ENCODE data around the gene DDX41. TPM values are rescaled to one million over a fixed set of nuclear protein-coding genes. Genes with fewer than 3 reads are reported as not detected.

Gene DDX41
- total RNA-seq, 4 donors from 2014 or later = 96.5 to 170 (median 130) TPM

DNA sequence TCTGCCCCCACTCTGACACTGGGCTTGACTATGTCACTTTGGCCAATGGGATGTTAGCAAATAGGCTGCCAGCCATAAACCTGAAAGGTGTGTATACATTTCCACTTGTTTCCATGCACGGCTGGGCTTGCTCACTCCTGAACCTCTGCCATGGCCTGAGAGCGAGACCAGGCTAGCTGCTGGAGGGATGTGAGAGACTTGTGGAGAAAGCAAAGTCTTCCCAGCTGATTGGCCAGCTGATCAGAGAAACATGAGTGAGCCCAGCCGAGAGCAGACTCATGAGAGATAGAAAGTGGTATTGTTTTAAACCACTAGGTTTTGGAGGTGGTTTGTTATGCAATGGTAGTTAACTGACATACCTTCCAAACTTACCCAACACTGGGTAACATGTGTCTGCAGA lies 23.7 kb upstream of the DDX41 start:
- Histone ChIP-seq H3K9me3 (no peaks in the 10 kb centered on the region), H3K4me3 (no peak overlapping the region), H3K4me1 (peaks cover 10 to 46% (median 21%) of the 10 kb centered on the region in 4 donors), H3K36me3 (peaks cover 0 to 14% (median 0%) of the 10 kb centered on the region in 4 donors), H3K27ac (no peak overlapping the region), H3K27me3 (no peaks in the 10 kb centered on the region)
- in situ Hi-C loops (cut with MboI; ENCODE audit: low pct_ligation_motif_present in 1 of 4, low pct_unique_long_range_greater_than_20kb in 1 of 4, low sequenced_read_pairs in 3 of 4) (no loop called here), intact Hi-C loops (cut with DNase I; ENCODE audit: low total_unique reads) (no loop called here)
- no peak for TF ChIP-seq POLR2AphosphoS5 (IDR thresholded peaks at IDR 0.05)
- TF ChIP-seq EP300 (IDR thresholded peaks at IDR 0.05; ENCODE audit: low read depth) = no peak
- TF ChIP-seq, protein P1, sequence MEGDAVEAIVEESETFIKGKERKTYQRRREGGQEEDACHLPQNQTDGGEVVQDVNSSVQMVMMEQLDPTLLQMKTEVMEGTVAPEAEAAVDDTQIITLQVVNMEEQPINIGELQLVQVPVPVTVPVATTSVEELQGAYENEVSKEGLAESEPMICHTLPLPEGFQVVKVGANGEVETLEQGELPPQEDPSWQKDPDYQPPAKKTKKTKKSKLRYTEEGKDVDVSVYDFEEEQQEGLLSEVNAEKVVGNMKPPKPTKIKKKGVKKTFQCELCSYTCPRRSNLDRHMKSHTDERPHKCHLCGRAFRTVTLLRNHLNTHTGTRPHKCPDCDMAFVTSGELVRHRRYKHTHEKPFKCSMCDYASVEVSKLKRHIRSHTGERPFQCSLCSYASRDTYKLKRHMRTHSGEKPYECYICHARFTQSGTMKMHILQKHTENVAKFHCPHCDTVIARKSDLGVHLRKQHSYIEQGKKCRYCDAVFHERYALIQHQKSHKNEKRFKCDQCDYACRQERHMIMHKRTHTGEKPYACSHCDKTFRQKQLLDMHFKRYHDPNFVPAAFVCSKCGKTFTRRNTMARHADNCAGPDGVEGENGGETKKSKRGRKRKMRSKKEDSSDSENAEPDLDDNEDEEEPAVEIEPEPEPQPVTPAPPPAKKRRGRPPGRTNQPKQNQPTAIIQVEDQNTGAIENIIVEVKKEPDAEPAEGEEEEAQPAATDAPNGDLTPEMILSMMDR (IDR thresholded peaks at IDR 0.05) = no peak
- no peak for TF ChIP-seq POLR2A (IDR thresholded peaks at IDR 0.05)
- 65% methylated on average over 3 of the region's 3 CpGs; no CpG with 5 or more reads in 1 of the 2 donors for WGBS, 2 donors (ENCODE audit: low coverage in 1 of 2)
- DNase-seq = no peak

DNA sequence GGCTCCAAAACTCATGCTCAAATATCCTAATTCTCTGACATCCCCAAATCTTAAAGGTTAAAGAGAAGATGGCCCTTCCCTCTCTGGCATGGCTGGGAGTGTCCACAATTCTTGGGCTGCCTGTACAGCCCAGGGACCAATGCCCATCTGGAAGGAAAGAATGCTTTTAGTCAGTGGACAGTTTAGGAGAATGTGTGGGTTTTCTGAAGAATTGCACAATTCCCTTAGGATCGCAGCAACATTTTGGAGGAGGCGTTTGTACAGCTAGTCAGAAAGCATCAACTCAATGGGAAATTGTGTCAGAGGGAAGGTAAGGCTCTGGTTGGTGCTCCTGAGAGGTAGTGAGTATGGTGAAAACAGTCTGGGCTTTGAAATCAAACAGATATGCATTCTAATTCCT lies 22.6 kb upstream of the DDX41 start:
- in situ Hi-C loops (cut with MboI; ENCODE audit: low pct_ligation_motif_present in 1 of 4, low pct_unique_long_range_greater_than_20kb in 1 of 4, low sequenced_read_pairs in 3 of 4) (no loop called here), intact Hi-C loops (cut with DNase I; ENCODE audit: low total_unique reads) (no loop called here)
- Histone ChIP-seq H3K27ac (peak overlapping the region in 1 of 4 donors; percentile 7), H3K4me1 (peaks cover 5 to 40% (median 21%) of the 10 kb centered on the region in 4 donors), H3K27me3 (no peaks in the 10 kb centered on the region), H3K9me3 (no peaks in the 10 kb centered on the region), H3K36me3 (peaks cover 0 to 17% (median 0%) of the 10 kb centered on the region in 4 donors), H3K4me3 (no peak overlapping the region)
- WGBS, 2 donors (ENCODE audit: low coverage in 1 of 2) = 80% methylated on average over 2 of the region's 2 CpGs; no CpG with 5 or more reads in 1 of the 2 donors
- DNase-seq = no peak
- TF ChIP-seq EP300 (IDR thresholded peaks at IDR 0.05; ENCODE audit: low read depth) = no peak
- no peak for TF ChIP-seq POLR2AphosphoS5 (IDR thresholded peaks at IDR 0.05)
- TF ChIP-seq, protein P1 (IDR thresholded peaks at IDR 0.05) = no peak
- TF ChIP-seq POLR2A (IDR thresholded peaks at IDR 0.05) = no peak

DNA sequence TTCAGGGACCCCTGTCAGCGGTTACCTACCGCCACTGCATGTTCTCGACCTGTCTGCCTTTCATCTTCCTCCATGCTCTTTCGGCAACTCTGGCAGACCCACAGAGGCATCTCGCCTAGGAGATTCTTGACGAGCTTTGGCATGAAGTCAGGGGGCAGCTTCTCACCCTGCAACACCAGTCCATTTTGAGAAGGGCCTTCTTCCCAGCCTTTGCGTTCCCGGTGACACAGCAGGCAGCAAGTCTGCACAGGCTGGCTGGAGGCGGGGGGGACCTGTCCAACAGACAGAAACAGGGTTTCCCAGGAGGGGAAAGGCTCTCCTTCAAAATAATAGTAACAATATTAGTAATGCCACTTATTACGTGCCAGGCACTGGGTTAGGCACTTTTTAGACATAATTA lies 22.1 kb upstream of the DDX41 start:
- Histone ChIP-seq H3K36me3 (peaks cover 0 to 22% (median 0%) of the 10 kb centered on the region in 4 donors), H3K27me3 (no peaks in the 10 kb centered on the region), H3K9me3 (no peaks in the 10 kb centered on the region), H3K4me1 (peaks cover 5 to 40% (median 21%) of the 10 kb centered on the region in 4 donors), H3K27ac (peak overlapping the region; percentile 45 to 65 (median 54)), H3K4me3 (no peak overlapping the region)
- intact Hi-C loops (cut with DNase I; ENCODE audit: low total_unique reads) = no loop called here
- 67 to 92% methylated on average over 1 to 10 of the region's 10 CpGs for WGBS, 2 donors (ENCODE audit: low coverage in 1 of 2)
- in situ Hi-C loops (cut with MboI; ENCODE audit: low pct_ligation_motif_present in 1 of 4, low pct_unique_long_range_greater_than_20kb in 1 of 4, low sequenced_read_pairs in 3 of 4) = no loop called here
- no peak for DNase-seq
- TF ChIP-seq EP300 (IDR thresholded peaks at IDR 0.05; ENCODE audit: low read depth) (no peak), POLR2A (IDR thresholded peaks at IDR 0.05) (no peak), POLR2AphosphoS5 (IDR thresholded peaks at IDR 0.05) (no peak)
- TF ChIP-seq, protein P1 (IDR thresholded peaks at IDR 0.05) = no peak

DNA sequence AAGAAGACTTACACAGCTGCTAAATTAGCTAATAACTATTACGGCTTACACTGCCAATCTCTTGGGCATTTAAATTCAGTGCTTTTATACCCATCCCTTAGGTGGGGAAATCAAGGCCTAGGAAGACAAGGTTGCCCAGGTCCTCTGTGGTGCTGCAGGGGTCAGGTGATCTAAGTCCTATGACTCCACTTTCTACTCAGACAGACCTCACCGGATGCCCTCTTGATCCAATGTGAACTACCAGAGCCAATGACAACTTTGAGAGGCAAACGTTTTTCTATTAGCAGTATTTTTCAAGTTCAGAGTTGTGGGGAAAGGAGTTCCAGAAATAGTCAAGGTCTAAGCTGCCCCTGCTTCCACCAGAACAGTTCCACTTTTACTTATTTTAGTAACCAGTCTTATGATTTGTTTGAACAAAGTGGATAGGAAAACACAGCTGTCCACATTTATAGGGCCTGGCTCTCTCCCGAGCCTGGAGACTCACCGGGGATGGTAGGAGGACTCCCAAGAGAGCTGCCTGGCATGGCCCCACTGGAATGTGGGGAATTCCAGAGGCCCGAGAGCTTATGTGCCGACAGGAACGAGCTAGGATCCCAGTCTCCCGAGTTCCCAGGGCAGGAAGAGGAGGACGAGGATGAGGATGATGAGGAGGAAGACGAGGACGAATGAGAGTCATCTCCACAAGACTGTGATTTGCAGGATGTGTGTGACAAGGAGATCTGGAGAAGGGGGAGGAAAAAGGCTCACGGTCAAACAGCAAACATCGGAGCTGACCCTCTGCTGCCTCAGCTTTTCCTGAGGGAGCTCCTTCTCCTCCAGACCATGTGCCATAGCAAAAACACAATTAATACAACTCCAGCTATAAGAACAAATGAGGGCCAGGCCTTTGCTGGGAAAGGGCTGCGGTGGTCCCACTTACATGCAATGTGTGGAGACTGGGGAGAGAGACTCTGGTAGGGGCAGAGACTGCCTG lies 20.9 kb upstream of the DDX41 start:
- H3K4me1 ChIP-seq = peaks cover 5 to 40% (median 21%) of the 10 kb centered on the region in 4 donors
- no peak for TF ChIP-seq POLR2A (IDR thresholded peaks at IDR 0.05)
- TF ChIP-seq, protein P1 (IDR thresholded peaks at IDR 0.05) = no peak
- TF ChIP-seq POLR2AphosphoS5 (IDR thresholded peaks at IDR 0.05) = no peak
- no peak for TF ChIP-seq EP300 (IDR thresholded peaks at IDR 0.05; ENCODE audit: low read depth)
- H3K27ac ChIP-seq = peak overlapping the region; percentile 45 to 65 (median 54)
- no peaks in the 10 kb centered on the region for H3K27me3 ChIP-seq
- 41 to 45% methylated on average over 5 to 15 of the region's 15 CpGs for WGBS, 2 donors (ENCODE audit: low coverage in 1 of 2)
- H3K9me3 ChIP-seq = no peaks in the 10 kb centered on the region
- in situ Hi-C loops (cut with MboI; ENCODE audit: low pct_ligation_motif_present in 1 of 4, low pct_unique_long_range_greater_than_20kb in 1 of 4, low sequenced_read_pairs in 3 of 4) (no loop called here), intact Hi-C loops (cut with DNase I; ENCODE audit: low total_unique reads) (no loop called here)
- peak; percentile 40 for DNase-seq
- peaks cover 0 to 26% (median 0%) of the 10 kb centered on the region in 4 donors for H3K36me3 ChIP-seq
- no peak overlapping the region for H3K4me3 ChIP-seq
